Uterus (tissue), 4 donors: ENCODE measurements around the gene ACACB. TPM values are rescaled to one million over a fixed set of nuclear protein-coding genes. Genes with fewer than 3 reads are reported as not detected.

Source experiments
- DNase-seq, 2 donors: peaks; one replicate each; pipeline ENCODE4 v3.0.0-alpha.2; 2019 to 2020
- H3K27ac ChIP-seq, 2 donors: fragments of 200-600 bp; sonication (generic); 1 replicate in 1 of 2; 2 replicates in 1 of 2; pipeline ENCODE4 v1.5.1; 2016 to 2018
- H3K27me3 ChIP-seq, 2 donors: fragments of 200-600 bp; sonication (generic); one replicate each; pipeline ENCODE4 v1.5.1; 2018 to 2019; ENCODE audit warnings: control low read depth in 1 of 2
- H3K36me3 ChIP-seq, 2 donors: fragments of 200-600 bp; sonication (generic); one replicate each; pipeline ENCODE4 v1.5.1; 2019; ENCODE audit warnings: control low read depth in 1 of 2
- H3K4me1 ChIP-seq, 2 donors: fragments of 200-600 bp; sonication (generic); one replicate each; pipeline ENCODE4 v1.5.1; 2018 to 2019; ENCODE audit warnings: control low read depth in 1 of 2
- H3K4me3 ChIP-seq, 2 donors: fragments of 200-600 bp; sonication (generic); 1 replicate in 1 of 2; 2 replicates in 1 of 2; pipeline ENCODE4 v1.5.1; 2018 to 2019; ENCODE audit warnings: mild to moderate bottlenecking in 1 of 2
- H3K9me3 ChIP-seq, 2 donors: fragments of 200-600 bp; sonication (generic); one replicate each; pipeline ENCODE4 v1.5.1; 2019; ENCODE audit warnings: control low read depth in 1 of 2
- CTCF ChIP-seq, 4 experiments: fragments of 200-600 bp in 2 of 4; fragments of 450-650 bp in 2 of 4; sonication (generic) in 2 of 4; IDR thresholded peaks; one replicate each; pipeline ENCODE4 v1.5.1; 2016 to 2019; ENCODE audit warnings: antibody characterized with exemption in 4 of 4, mild to moderate bottlenecking in 2 of 4, moderate library complexity in 1 of 4
- POLR2A ChIP-seq, 2 donors: fragments of 450-650 bp; IDR thresholded peaks; one replicate each; pipeline ENCODE4 v1.6.1; 2016; ENCODE audit warnings: antibody characterized with exemption in 2 of 2, mild to moderate bottlenecking in 1 of 2, moderate library complexity in 1 of 2
- intact Hi-C: fragments of 100-400 bp; cut with DNase I; formaldehyde crosslinking; loops from one replicate; pipeline ENCODE4 v1.15.1; 2023; ENCODE audit warnings: low total_unique reads
- total RNA-seq, 4 donors: library from RNA; depleted of rRNA in 3 of 4; stranded (reverse); fragments of >200 nt in 3 of 4; gene quantifications; one replicate each; pipeline versions ENCODE4 v1.1.0 to v1.2.4, GENCODE V29; 2014 to 2023
- donor health status: DM: yes; HTN: yes; CAD: no.

Gene ACACB
- total RNA-seq, 4 donors from 2014 or later, result 22.0 to 137 (median 97.2) TPM

DNA sequence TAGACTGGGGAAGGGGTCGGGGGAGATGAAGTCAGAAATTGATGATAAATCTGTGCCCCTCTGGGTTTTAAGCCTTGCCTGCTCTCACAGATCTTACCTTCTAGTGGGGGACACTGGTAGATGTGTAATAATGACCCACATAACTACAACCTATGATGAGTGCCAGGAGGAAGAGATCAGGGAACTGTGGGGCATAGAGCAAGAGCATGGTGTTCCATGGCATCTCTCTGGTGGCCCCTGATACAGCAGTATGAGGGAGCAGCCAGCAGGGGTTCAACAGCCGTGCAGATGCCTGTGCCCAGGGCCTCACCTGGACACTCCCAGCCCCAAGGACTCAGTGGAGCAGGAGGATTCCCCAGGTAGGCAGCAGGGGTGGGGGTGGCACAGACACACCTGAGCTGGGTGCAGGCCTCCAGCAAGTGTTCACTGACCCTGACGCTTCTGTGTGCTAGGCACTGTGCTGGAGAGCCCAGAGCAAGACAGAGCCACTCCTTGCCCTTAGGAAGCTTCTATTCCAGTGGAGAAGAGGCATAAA lies 5.0 kb downstream of the ACACB start:
- no peaks in the 10 kb centered on the region for H3K27me3 ChIP-seq
- no peaks in the 10 kb centered on the region for H3K36me3 ChIP-seq
- no peaks in the 10 kb centered on the region for H3K9me3 ChIP-seq
- no peak overlapping the region for H3K4me3 ChIP-seq
- no peak overlapping the region for H3K27ac ChIP-seq
- TF ChIP-seq POLR2A (IDR thresholded peaks at IDR 0.05) (no peak), CTCF (IDR thresholded peaks at IDR 0.05) (no peak)
- DNase-seq, result no peak
- intact Hi-C loops, result no loop called here
- H3K4me1 ChIP-seq, result no peaks in the 10 kb centered on the region

GRCh38 chr12:109124878-109125648 lies 8.7 kb downstream of the ACACB start:
- intact Hi-C loops, result no loop called here
- DNase-seq, result no peak
- no peaks in the 10 kb centered on the region for H3K36me3 ChIP-seq
- TF ChIP-seq CTCF (IDR thresholded peaks at IDR 0.05) (no peak), POLR2A (IDR thresholded peaks at IDR 0.05) (no peak)
- no peaks in the 10 kb centered on the region for H3K4me1 ChIP-seq
- H3K4me3 ChIP-seq, result no peak overlapping the region
- H3K9me3 ChIP-seq, result no peaks in the 10 kb centered on the region
- H3K27ac ChIP-seq, result no peak overlapping the region
- H3K27me3 ChIP-seq, result no peaks in the 10 kb centered on the region

DNA sequence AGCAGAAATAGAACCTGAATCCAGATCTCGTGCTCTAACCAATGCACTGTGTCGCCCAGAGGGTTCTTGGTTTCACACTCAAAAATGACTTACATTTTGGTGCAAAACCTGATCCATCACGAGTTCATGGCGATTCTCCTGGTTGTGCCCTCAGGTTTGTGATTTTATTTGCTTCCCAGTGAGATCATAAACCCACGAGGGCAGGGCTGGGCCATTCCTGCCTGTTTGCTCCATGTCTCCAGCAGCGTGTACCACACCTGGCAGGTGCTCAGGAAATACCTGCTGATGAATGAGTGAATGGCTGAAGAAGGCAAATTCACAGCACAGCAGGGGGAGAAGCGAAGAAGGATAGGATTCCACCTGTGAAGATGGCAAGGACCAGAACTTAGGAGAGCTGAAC lies 9.4 kb downstream of the ACACB start:
- H3K4me1 ChIP-seq, result no peaks in the 10 kb centered on the region
- TF ChIP-seq POLR2A (IDR thresholded peaks at IDR 0.05) (no peak), CTCF (IDR thresholded peaks at IDR 0.05) (no peak)

GRCh38 chr12:109126784-109127183 lies 10.4 kb downstream of the ACACB start:
- DNase-seq, result no peak
- Histone ChIP-seq H3K27ac (no peak overlapping the region), H3K36me3 (no peaks in the 10 kb centered on the region), H3K9me3 (no peaks in the 10 kb centered on the region), H3K27me3 (no peaks in the 10 kb centered on the region), H3K4me1 (no peaks in the 10 kb centered on the region), H3K4me3 (no peak overlapping the region)
- TF ChIP-seq POLR2A (IDR thresholded peaks at IDR 0.05) (no peak), CTCF (IDR thresholded peaks at IDR 0.05) (no peak)
- intact Hi-C loops, result no loop called here

More for the DNA sequence above, 9.4 kb downstream of the ACACB start:
- Histone ChIP-seq H3K36me3 (no peaks in the 10 kb centered on the region), H3K27ac (no peak overlapping the region), H3K27me3 (no peaks in the 10 kb centered on the region), H3K4me3 (no peak overlapping the region), H3K9me3 (no peaks in the 10 kb centered on the region)
- DNase-seq, result no peak
- intact Hi-C loops, result no loop called here

GRCh38 chr12:109127533-109128242 lies 11.3 kb downstream of the ACACB start:
- H3K4me1 ChIP-seq, result no peaks in the 10 kb centered on the region
- no peak for DNase-seq
- no peak overlapping the region for H3K4me3 ChIP-seq

More at GRCh38 chr12:109127533-109128242, 11.3 kb downstream of the ACACB start:
- intact Hi-C loops, result no loop called here
- no peak for TF ChIP-seq POLR2A (IDR thresholded peaks at IDR 0.05)
- TF ChIP-seq CTCF (IDR thresholded peaks at IDR 0.05), result no peak
- H3K9me3 ChIP-seq, result no peaks in the 10 kb centered on the region
- H3K27ac ChIP-seq, result no peak overlapping the region
- no peaks in the 10 kb centered on the region for H3K36me3 ChIP-seq
- no peaks in the 10 kb centered on the region for H3K27me3 ChIP-seq
